GM12874 (cell line): Measurements from ENCODE around the gene DVL1.

Experiments used
- CTCF ChIP-seq: IDR thresholded peaks from 2 replicates; pipeline ENCODE4 v1.5.1; 2011; ENCODE audit warnings: low read depth, mild to moderate bottlenecking, control low read depth, low read length, moderate library complexity; ENCODE audit not compliant: insufficient read depth

The DVL1 gene

GRCh38 chr1:1357871-1358432, 8.7 kb upstream of the DVL1 start:
- no peak for TF ChIP-seq CTCF

- no peak for TF ChIP-seq CTCF
These were observed 7.7 kb upstream of the DVL1 start for GRCh38 chr1:1356796-1357401.

- TF ChIP-seq CTCF = no peak
These were observed 7.1 kb upstream of the DVL1 start for GRCh38 chr1:1356166-1356795.

GRCh38 chr1:1355416-1355815, 6.2 kb upstream of the DVL1 start:
- no peak for TF ChIP-seq CTCF

GRCh38 chr1:1354271-1355247, 5.3 kb upstream of the DVL1 start:
- TF ChIP-seq CTCF = no peak

GRCh38 chr1:1353389-1354151, 4.4 kb upstream of the DVL1 start:
- no peak for TF ChIP-seq CTCF
